GM12874 (cell line): ENCODE results near the gene SERPINA5.

Experiments used
- CTCF ChIP-seq: IDR thresholded peaks from 2 replicates; pipeline ENCODE4 v1.5.1; 2011; ENCODE audit warnings: low read depth, mild to moderate bottlenecking, control low read depth, low read length, moderate library complexity; ENCODE audit not compliant: insufficient read depth

The SERPINA5 gene

GRCh38 chr14:94562941-94563883 lies 18.0 kb upstream of the SERPINA5 start:
- TF ChIP-seq CTCF, result no peak

- no peak for TF ChIP-seq CTCF
These were observed 16.8 kb upstream of the SERPINA5 start for GRCh38 chr14:94564381-94564780.

- no peak for TF ChIP-seq CTCF
These were observed 13.0 kb upstream of the SERPINA5 start for GRCh38 chr14:94568186-94568585.

GRCh38 chr14:94569381-94570001 lies 11.7 kb upstream of the SERPINA5 start:
- TF ChIP-seq CTCF, result no peak

- no peak for TF ChIP-seq CTCF
These were observed 11.2 kb upstream of the SERPINA5 start for GRCh38 chr14:94570002-94570400.

GRCh38 chr14:94570440-94570839 lies 10.8 kb upstream of the SERPINA5 start:
- no peak for TF ChIP-seq CTCF

- TF ChIP-seq CTCF, result no peak
These were observed 9.8 kb upstream of the SERPINA5 start for GRCh38 chr14:94571395-94571794.
